Measurements from ENCODE around the gene SIDT1. TPM values are rescaled to one million over a fixed set of nuclear protein-coding genes. Genes with fewer than 3 reads are reported as not detected.

Gene SIDT1
- total RNA-seq, 1 donor from 2014 or later = 0.69 TPM

DNA sequence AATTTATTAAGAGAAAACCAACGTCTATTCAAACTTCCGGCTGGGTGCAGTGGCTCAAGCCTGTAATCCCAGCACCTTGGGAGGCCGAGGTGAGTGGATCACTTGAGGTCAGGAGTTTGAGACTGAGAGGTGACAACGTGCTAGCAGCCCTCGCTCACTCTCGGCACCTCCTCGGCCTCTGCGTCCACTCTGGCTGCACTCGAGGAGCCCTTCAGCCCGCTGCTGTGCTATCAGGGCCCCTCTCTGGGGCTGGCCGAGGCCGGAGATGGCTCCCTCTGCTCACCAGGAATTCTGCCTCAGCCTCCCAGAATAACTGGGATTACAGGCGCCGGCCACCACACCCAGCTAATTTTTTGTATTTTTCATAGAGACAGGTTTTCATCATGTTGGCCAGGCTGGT, 105.4 kb downstream of the SIDT1 start:
- intact Hi-C loops (cut with micrococcal nuclease) = no loop called here
- no peak for DNase-seq
- TF ChIP-seq, protein P1, sequence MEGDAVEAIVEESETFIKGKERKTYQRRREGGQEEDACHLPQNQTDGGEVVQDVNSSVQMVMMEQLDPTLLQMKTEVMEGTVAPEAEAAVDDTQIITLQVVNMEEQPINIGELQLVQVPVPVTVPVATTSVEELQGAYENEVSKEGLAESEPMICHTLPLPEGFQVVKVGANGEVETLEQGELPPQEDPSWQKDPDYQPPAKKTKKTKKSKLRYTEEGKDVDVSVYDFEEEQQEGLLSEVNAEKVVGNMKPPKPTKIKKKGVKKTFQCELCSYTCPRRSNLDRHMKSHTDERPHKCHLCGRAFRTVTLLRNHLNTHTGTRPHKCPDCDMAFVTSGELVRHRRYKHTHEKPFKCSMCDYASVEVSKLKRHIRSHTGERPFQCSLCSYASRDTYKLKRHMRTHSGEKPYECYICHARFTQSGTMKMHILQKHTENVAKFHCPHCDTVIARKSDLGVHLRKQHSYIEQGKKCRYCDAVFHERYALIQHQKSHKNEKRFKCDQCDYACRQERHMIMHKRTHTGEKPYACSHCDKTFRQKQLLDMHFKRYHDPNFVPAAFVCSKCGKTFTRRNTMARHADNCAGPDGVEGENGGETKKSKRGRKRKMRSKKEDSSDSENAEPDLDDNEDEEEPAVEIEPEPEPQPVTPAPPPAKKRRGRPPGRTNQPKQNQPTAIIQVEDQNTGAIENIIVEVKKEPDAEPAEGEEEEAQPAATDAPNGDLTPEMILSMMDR (IDR thresholded peaks at IDR 0.05; ENCODE audit: borderline replicate concordance) = no peak
- Histone ChIP-seq H3K27me3 (ENCODE audit: low read depth) (no peaks in the 10 kb centered on the region), H3K9me3 (replicated peaks) (no peaks in the 10 kb centered on the region), H3K4me3 (no peak overlapping the region), H3K36me3 (no peaks in the 10 kb centered on the region), H3K27ac (replicated peaks) (no peak overlapping the region), H3K4me1 (no peaks in the 10 kb centered on the region)

DNA sequence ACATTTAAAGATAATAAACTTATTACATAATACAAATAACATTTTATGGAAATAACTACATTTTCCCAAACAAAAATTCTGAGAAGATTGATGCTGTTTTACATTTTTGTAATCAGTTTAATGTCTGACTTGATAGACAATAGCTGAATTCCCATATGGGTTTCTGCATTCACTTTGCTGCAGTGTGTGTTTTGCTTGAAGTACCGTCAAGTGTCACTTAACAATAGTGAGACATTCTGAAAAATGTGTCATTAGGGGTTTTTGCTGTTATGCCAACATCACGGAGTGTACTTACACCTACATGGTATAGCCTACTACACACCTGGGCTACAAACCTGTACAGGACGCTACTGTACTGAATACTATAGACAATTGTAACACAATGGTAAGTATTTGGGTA, 106.6 kb downstream of the SIDT1 start:
- intact Hi-C loops (cut with micrococcal nuclease) = no loop called here
- Histone ChIP-seq H3K27me3 (ENCODE audit: low read depth) (no peaks in the 10 kb centered on the region), H3K36me3 (no peaks in the 10 kb centered on the region), H3K4me3 (no peak overlapping the region), H3K9me3 (replicated peaks) (peaks cover under 1% of the 10 kb centered on the region), H3K27ac (replicated peaks) (no peak overlapping the region), H3K4me1 (no peaks in the 10 kb centered on the region)
- TF ChIP-seq, protein P1 (IDR thresholded peaks at IDR 0.05; ENCODE audit: borderline replicate concordance) = no peak
- no peak for DNase-seq

DNA sequence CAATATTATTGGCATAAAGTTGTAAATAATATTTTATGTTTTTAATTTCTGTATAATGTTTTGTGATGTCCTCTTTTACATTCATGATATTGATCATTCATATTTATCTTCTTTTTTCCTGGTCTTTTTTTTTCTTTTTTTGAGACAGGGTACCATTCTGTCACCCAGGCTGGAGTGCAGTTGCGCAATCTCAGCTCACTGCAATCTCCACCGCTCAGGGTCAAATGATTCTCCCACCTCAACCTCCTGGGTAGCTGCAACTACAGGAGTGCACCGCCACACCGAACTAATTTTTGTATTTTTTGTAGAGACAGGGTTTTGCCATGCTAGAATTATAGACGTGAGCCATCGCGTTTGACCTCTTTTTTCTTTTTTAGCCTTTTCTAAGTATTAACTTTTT, 111.2 kb downstream of the SIDT1 start:
- H3K27me3 ChIP-seq (ENCODE audit: low read depth) = no peaks in the 10 kb centered on the region

DNA sequence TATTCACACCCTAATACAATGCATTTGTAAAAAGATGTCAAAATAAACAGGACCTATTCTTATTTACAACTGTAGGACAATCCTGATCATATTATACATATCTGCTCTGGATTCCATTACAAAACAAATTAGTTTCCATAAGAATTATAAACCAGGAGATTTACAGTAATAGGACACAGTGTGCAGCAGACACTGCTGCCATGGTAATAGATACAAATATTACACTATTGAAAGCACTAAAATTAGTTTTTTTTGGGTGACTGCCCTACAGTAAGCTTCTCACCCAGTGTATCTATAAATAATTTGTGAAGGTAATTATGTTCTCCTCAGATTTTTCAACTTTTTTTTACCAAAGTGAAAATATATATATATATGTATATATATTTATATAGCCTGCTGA, 116.2 kb downstream of the SIDT1 start:
- no peak overlapping the region for H3K4me3 ChIP-seq
- peaks cover 6% of the 10 kb centered on the region for H3K4me1 ChIP-seq
- no peaks in the 10 kb centered on the region for H3K27me3 ChIP-seq (ENCODE audit: low read depth)
- TF ChIP-seq, protein P1 (IDR thresholded peaks at IDR 0.05; ENCODE audit: borderline replicate concordance) = no peak
- H3K27ac ChIP-seq (replicated peaks) = no peak overlapping the region
- intact Hi-C loops (cut with micrococcal nuclease) = no loop called here
- no peak for DNase-seq
- H3K9me3 ChIP-seq (replicated peaks) = peaks cover 22% of the 10 kb centered on the region
- no peaks in the 10 kb centered on the region for H3K36me3 ChIP-seq

More for the DNA sequence above, 111.2 kb downstream of the SIDT1 start:
- no peak for DNase-seq
- H3K4me1 ChIP-seq = peaks cover 1% of the 10 kb centered on the region
- H3K36me3 ChIP-seq = no peaks in the 10 kb centered on the region
- no peak overlapping the region for H3K27ac ChIP-seq (replicated peaks)
- peaks cover 22% of the 10 kb centered on the region for H3K9me3 ChIP-seq (replicated peaks)
- intact Hi-C loops (cut with micrococcal nuclease) = no loop called here
- TF ChIP-seq, protein P1 (IDR thresholded peaks at IDR 0.05; ENCODE audit: borderline replicate concordance) = no peak
- no peak overlapping the region for H3K4me3 ChIP-seq

DNA sequence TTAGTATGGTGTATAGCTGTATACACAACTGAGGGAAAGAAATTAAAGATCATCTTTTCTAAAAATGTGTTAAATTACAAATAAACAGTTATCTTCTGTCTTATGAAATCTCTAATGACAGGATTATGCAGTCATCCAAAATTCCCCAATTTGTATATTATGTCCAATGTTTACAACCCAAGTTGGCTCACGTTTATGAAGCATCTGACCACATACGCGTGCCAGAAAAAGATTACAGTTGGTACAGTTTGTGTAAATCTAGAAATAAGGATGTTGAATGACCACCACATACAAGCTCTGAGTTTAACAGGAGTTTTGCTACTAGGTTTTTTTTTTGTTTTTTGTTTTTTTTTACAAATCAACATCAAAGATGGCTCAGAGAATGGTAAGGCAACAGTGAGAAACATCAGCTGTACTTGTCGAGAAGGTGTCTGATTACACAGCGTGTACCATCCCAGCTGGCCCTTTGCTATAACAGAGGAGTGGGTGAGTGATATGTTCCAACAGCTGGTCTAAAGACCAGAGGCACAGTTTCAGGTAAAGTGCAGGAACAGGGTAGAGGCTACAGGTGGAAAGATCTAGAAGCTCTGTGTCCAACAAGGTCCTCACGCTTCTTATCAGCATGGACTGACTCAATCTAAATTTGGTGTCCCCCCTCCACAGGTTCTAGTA, 117.0 kb downstream of the SIDT1 start:
- intact Hi-C loops (cut with micrococcal nuclease) = no loop called here
- Histone ChIP-seq H3K36me3 (no peaks in the 10 kb centered on the region), H3K9me3 (replicated peaks) (peaks cover 18% of the 10 kb centered on the region), H3K27ac (replicated peaks) (no peak overlapping the region), H3K4me1 (peaks cover 9% of the 10 kb centered on the region), H3K27me3 (ENCODE audit: low read depth) (no peaks in the 10 kb centered on the region), H3K4me3 (no peak overlapping the region)
- TF ChIP-seq, protein P1 (IDR thresholded peaks at IDR 0.05; ENCODE audit: borderline replicate concordance) = no peak
- DNase-seq = no peak
